Smooth muscle cell (in vitro differentiated cells): ENCODE measurements around the gene ULK4. TPM values are rescaled to one million over a fixed set of nuclear protein-coding genes. Genes with fewer than 3 reads are reported as not detected.

Experiments
- DNase-seq: peaks from one replicate; lab custom pipeline; 2025; ENCODE audit not compliant: unreplicated experiment; lab: John Stamatoyannopoulos, UW
- H2AFZ ChIP-seq: fragments of 200-600 bp; sonication (generic); 2 replicates; pipeline ENCODE4 v1.6.0; 2016; ENCODE audit warnings: antibody characterized with exemption, low read depth, mild to moderate bottlenecking
- H3F3A ChIP-seq: fragments of 200-600 bp; sonication (generic); 2 replicates; pipeline ENCODE4 v1.6.0; 2017; ENCODE audit warnings: antibody characterized with exemption, low read depth
- H3K27ac ChIP-seq: fragments of 200-600 bp; sonication (generic); 2 replicates; pipeline ENCODE4 v1.5.1; 2016; ENCODE audit warnings: low read depth, mild to moderate bottlenecking
- H3K27me3 ChIP-seq: fragments of 200-600 bp; sonication (generic); 2 replicates; pipeline ENCODE4 v1.6.1; 2016; ENCODE audit warnings: low read depth, mild to moderate bottlenecking
- H3K36me3 ChIP-seq: fragments of 200-600 bp; sonication (generic); 2 replicates; pipeline ENCODE4 v1.5.1; 2016; ENCODE audit warnings: low read depth
- H3K4me1 ChIP-seq: fragments of 200-600 bp; sonication (generic); 2 replicates; pipeline ENCODE4 v1.5.1; 2016; ENCODE audit warnings: low read depth
- H3K4me2 ChIP-seq: fragments of 200-600 bp; sonication (generic); 2 replicates; pipeline ENCODE4 v1.6.0; 2016; ENCODE audit warnings: mild to moderate bottlenecking
- H3K4me3 ChIP-seq: fragments of 200-600 bp; sonication (generic); 2 replicates; pipeline ENCODE4 v1.5.1; 2016; ENCODE audit warnings: mild to moderate bottlenecking
- H3K79me2 ChIP-seq: fragments of 200-600 bp; sonication (generic); 2 replicates; pipeline ENCODE4 v1.6.0; 2016; ENCODE audit warnings: low read depth, mild to moderate bottlenecking
- H3K9ac ChIP-seq: fragments of 200-600 bp; sonication (generic); 2 replicates; pipeline ENCODE4 v1.6.0; 2016; ENCODE audit warnings: low read depth
- H3K9me3 ChIP-seq: fragments of 200-600 bp; sonication (generic); replicated peaks from 2 replicates; pipeline ENCODE4 v1.5.1; 2016; ENCODE audit warnings: low read depth
- H4K20me1 ChIP-seq: fragments of 200-600 bp; sonication (generic); 2 replicates; pipeline ENCODE4 v1.6.0; 2016; ENCODE audit warnings: low read depth
- WGBS: methylation state at CpG from one replicate; pipeline ENCODE4 v1.1.7; 2016; ENCODE audit warnings: low lambda C conversion rate; 5-methylcytosine and 5-hydroxymethylcytosine counted together
- polyA plus RNA-seq: library from polyadenylated mRNA; unstranded; fragments of >200 nt; fragmentation: Nextera tagmentation; extraction: Ambion mirVana; gene quantifications from 2 replicates; pipeline ENCODE4 v1.2.1, GENCODE V29; 2016
- total RNA-seq: library from RNA; depleted of rRNA; stranded (reverse); fragments of >200 nt; gene quantifications from 2 replicates; pipeline ENCODE4 v1.2.3, GENCODE V29; 2014
- TF ChIP-seq, protein P1 (sequence below): fragments of 200-600 bp; sonication (generic); IDR thresholded peaks from 2 replicates; pipeline ENCODE4 v1.5.1; 2017; ENCODE audit warnings: borderline replicate concordance, mild to moderate bottlenecking, antibody characterized with exemption; ENCODE audit not compliant: insufficient read depth, poor library complexity, severe bottlenecking

ULK4 gene
- total and polyA plus RNA-seq, 2 experiments from 2014 or later = 4.3 to 14.2 TPM

DNA sequence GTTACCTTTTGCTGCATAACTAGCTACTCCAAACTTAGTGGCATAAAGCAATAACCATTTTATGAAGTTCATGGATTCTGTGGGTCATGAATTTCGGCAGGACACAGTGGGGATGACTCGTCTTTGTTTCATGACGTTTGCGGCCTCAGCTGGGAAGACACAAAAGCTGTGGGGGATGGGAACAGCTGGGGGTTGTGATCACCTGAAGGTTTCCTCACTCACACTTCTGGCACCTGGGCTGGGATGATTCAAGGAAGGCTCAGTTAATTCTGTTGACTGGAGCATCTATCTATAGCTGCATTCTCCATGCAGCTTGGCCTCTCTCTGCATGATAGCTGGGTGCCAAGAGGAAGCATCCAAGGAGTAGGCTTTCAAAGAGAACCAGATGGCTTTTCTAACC is 332.8 kb downstream of the ULK4 start:
- H3K79me2 ChIP-seq = no peaks in the 10 kb centered on the region
- no peaks in the 10 kb centered on the region for H4K20me1 ChIP-seq
- no peaks in the 10 kb centered on the region for H3K27me3 ChIP-seq
- H3K9ac ChIP-seq = no peak overlapping the region
- no peaks in the 10 kb centered on the region for H3K36me3 ChIP-seq
- no peaks in the 10 kb centered on the region for H3F3A ChIP-seq
- TF ChIP-seq, protein P1, sequence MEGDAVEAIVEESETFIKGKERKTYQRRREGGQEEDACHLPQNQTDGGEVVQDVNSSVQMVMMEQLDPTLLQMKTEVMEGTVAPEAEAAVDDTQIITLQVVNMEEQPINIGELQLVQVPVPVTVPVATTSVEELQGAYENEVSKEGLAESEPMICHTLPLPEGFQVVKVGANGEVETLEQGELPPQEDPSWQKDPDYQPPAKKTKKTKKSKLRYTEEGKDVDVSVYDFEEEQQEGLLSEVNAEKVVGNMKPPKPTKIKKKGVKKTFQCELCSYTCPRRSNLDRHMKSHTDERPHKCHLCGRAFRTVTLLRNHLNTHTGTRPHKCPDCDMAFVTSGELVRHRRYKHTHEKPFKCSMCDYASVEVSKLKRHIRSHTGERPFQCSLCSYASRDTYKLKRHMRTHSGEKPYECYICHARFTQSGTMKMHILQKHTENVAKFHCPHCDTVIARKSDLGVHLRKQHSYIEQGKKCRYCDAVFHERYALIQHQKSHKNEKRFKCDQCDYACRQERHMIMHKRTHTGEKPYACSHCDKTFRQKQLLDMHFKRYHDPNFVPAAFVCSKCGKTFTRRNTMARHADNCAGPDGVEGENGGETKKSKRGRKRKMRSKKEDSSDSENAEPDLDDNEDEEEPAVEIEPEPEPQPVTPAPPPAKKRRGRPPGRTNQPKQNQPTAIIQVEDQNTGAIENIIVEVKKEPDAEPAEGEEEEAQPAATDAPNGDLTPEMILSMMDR = no peak
- no peaks in the 10 kb centered on the region for H3K9me3 ChIP-seq
- 68% methylated on average over 4 of the region's 4 CpGs for WGBS
- no peak overlapping the region for H3K4me2 ChIP-seq
- no peak overlapping the region for H3K27ac ChIP-seq
- H3K4me3 ChIP-seq = no peak overlapping the region
- H2AFZ ChIP-seq = no peak overlapping the region
- DNase-seq = no peak
- no peaks in the 10 kb centered on the region for H3K4me1 ChIP-seq

DNA sequence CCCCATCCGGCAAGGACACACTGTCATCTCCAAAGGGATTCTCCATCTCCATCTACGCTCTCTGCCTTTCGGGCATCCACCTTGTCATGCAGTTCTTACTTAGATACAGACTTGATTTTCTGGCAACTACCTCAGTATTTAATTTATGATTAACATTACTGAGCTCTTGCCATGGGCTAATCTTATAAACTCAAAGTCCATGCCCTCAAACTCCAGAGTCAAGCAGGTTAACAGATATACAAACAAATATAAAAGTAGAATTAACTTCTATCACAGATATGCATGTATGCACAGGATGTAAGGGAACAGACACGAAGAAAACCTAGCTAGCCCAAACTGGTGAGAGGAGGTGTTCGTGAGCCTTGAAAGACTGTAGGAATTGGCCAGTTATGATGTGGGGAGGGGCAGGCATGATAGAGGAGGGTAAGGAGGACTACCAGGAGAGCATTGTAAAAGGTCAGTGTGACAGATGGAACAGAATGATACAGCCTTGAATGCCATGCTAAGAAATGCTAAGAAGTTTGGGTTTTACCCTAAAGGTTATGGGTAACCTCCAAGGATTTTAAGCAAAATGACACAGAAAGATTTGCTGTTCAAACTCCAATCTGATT is 334.3 kb downstream of the ULK4 start:
- no peaks in the 10 kb centered on the region for H3K36me3 ChIP-seq
- no peak overlapping the region for H3K4me3 ChIP-seq
- H2AFZ ChIP-seq = no peak overlapping the region
- H3F3A ChIP-seq = no peaks in the 10 kb centered on the region
- no peaks in the 10 kb centered on the region for H3K27me3 ChIP-seq
- 98% methylated on average over 5 of the region's 5 CpGs for WGBS
- H3K4me2 ChIP-seq = no peak overlapping the region
- H3K27ac ChIP-seq = no peak overlapping the region
- no peaks in the 10 kb centered on the region for H3K4me1 ChIP-seq
- no peak overlapping the region for H3K9ac ChIP-seq
- no peaks in the 10 kb centered on the region for H3K9me3 ChIP-seq
- H3K79me2 ChIP-seq = no peaks in the 10 kb centered on the region
- H4K20me1 ChIP-seq = no peaks in the 10 kb centered on the region
- no peak for DNase-seq
- TF ChIP-seq, protein P1 = no peak

DNA sequence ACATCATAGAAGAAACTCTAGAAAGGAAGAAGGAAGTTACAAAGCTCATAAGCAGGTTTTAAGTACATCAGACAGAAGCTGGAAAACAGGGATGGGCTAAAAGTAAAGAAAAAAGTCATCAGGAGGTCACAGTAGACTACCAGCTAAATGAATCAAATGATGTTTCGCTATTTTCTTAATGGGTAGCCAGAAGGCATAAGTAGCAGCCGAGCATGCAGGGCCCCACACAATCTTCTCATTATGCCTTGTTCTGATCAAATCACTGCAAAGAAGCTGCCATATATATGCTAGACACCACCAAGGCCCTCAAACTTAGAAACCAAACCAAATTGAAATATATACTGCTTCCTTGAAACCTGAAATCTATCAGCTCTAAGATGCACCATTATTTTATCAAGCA is 349.1 kb downstream of the ULK4 start:
- Histone ChIP-seq H3K4me3 (no peak overlapping the region), H3F3A (no peaks in the 10 kb centered on the region), H3K9me3 (no peaks in the 10 kb centered on the region), H2AFZ (no peak overlapping the region), H3K27ac (no peak overlapping the region), H3K4me1 (no peaks in the 10 kb centered on the region), H3K27me3 (no peaks in the 10 kb centered on the region), H3K9ac (no peak overlapping the region), H4K20me1 (no peaks in the 10 kb centered on the region), H3K36me3 (no peaks in the 10 kb centered on the region), H3K4me2 (no peak overlapping the region), H3K79me2 (no peaks in the 10 kb centered on the region)
- WGBS = 80% methylated on average over 2 of the region's 2 CpGs
- no peak for DNase-seq
- TF ChIP-seq, protein P1 = no peak

DNA sequence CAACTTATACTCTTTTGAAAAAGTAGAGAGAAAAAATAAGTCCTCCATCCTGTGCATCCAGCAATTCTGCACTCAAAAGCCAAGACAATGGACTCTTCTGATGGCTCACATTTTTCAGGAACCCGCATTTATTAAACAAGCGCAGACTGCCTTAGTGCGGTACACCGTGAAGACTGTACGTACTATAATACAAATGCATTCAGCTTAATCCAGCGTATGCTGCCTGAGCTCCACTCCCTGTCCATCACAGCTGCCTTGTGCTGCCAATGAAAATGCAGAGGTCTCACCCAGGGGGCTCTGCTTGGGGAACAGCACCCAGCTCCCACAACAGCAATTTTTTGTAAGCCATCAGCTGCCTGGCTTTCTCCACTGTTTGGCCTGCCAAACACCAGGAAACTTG is 350.9 kb downstream of the ULK4 start:
- no peaks in the 10 kb centered on the region for H3K79me2 ChIP-seq
- WGBS = 98% methylated on average over 6 of the region's 6 CpGs
- H3K4me1 ChIP-seq = no peaks in the 10 kb centered on the region
- no peak overlapping the region for H2AFZ ChIP-seq
- DNase-seq = no peak
- H3K4me3 ChIP-seq = no peak overlapping the region
- H3F3A ChIP-seq = no peaks in the 10 kb centered on the region
- no peak overlapping the region for H3K27ac ChIP-seq
- H3K9me3 ChIP-seq = no peaks in the 10 kb centered on the region
- H3K36me3 ChIP-seq = no peaks in the 10 kb centered on the region
- no peak overlapping the region for H3K9ac ChIP-seq
- TF ChIP-seq, protein P1 = no peak
- H3K4me2 ChIP-seq = no peak overlapping the region
- H3K27me3 ChIP-seq = no peaks in the 10 kb centered on the region
- no peaks in the 10 kb centered on the region for H4K20me1 ChIP-seq
